CD14-positive monocyte (primary cell): ENCODE measurements around the gene CISTR. TPM values are rescaled to one million over a fixed set of nuclear protein-coding genes. Genes with fewer than 3 reads are reported as not detected.
A peak's percentile ranks its signal among the peaks of the same experiment; 100 is the strongest.
"Not testable (repeated sequence)": the region's sequence is repeated elsewhere in the genome, so short reads cannot be mapped to it uniquely, and the experiment has no call there.

Experiments
- DNase-seq, 3 donors: peaks; one replicate each; pipeline ENCODE4 v3.0.0-alpha.2; 2011 to 2022
- H2AFZ ChIP-seq: 2 replicates; pipeline ENCODE4 v1.6.0; 2012; ENCODE audit warnings: mild to moderate bottlenecking, low read depth, low read length, inconsistent platforms; ENCODE audit not compliant: insufficient read depth, poor library complexity, severe bottlenecking
- H3K27ac ChIP-seq, 2 donors: 1 replicate in 1 of 2; 2 replicates in 1 of 2; pipeline ENCODE4 v1.5.1; 2012 to 2013; ENCODE audit warnings: low read length in 2 of 2, control low read depth in 1 of 2, inconsistent platforms in 1 of 2, low read depth in 1 of 2, mild to moderate bottlenecking in 1 of 2
- H3K27me3 ChIP-seq, 2 donors: one replicate each; pipeline versions ENCODE4 v1.6.0 to v1.6.1; 2011 to 2013; ENCODE audit warnings: low read length in 2 of 2; ENCODE audit not compliant: control insufficient read depth in 2 of 2, insufficient read depth in 2 of 2
- H3K36me3 ChIP-seq, 2 donors: replicated peaks in 1 of 2; 1 replicate in 1 of 2; 2 replicates in 1 of 2; pipeline versions ENCODE4 v1.5.1 to v1.6.1; 2012 to 2013; ENCODE audit warnings: low read length in 2 of 2, control low read depth in 1 of 2, inconsistent platforms in 1 of 2, mild to moderate bottlenecking in 1 of 2; ENCODE audit not compliant: insufficient read depth in 2 of 2, control insufficient read depth in 1 of 2
- H3K4me1 ChIP-seq, 2 donors: 1 replicate in 1 of 2; 2 replicates in 1 of 2; pipeline versions ENCODE4 v1.5.1 to v1.6.1; 2012 to 2013; ENCODE audit warnings: low read length in 2 of 2, control low read depth in 1 of 2, inconsistent platforms in 1 of 2, mild to moderate bottlenecking in 1 of 2, moderate library complexity in 1 of 2; ENCODE audit not compliant: insufficient read depth in 2 of 2, control insufficient read depth in 1 of 2
- H3K4me2 ChIP-seq: replicated peaks from 2 replicates; pipeline ENCODE3; 2012; ENCODE audit warnings: low read length, moderate library complexity, mild to moderate bottlenecking; ENCODE audit not compliant: poor library complexity, severe bottlenecking; ENCODE audit errors: extremely low read depth
- H3K4me3 ChIP-seq, 3 experiments: fragments of 200-600 bp in 1 of 3; sonication (generic) in 1 of 3; replicated peaks in 1 of 3; 1 replicate in 2 of 3; 2 replicates in 1 of 3; pipeline ENCODE4 v1.5.1; 2011 to 2013; ENCODE audit warnings: low read length in 3 of 3, mild to moderate bottlenecking in 3 of 3, control low read depth in 2 of 3, low read depth in 2 of 3, inconsistent platforms in 1 of 3, moderate library complexity in 1 of 3
- H3K79me2 ChIP-seq: 2 replicates; pipeline ENCODE4 v1.6.0; 2012; ENCODE audit warnings: mild to moderate bottlenecking, control low read depth, inconsistent platforms, low read length, moderate library complexity; ENCODE audit not compliant: insufficient read depth
- H3K9ac ChIP-seq: 2 replicates; pipeline ENCODE4 v1.6.0; 2017; ENCODE audit warnings: low read length, mild to moderate bottlenecking; ENCODE audit not compliant: insufficient read depth, poor library complexity, severe bottlenecking
- H3K9me3 ChIP-seq, 2 donors: replicated peaks in 1 of 2; 1 replicate in 1 of 2; 2 replicates in 1 of 2; pipeline versions ENCODE4 v1.5.1 to v1.6.1; 2012 to 2013; ENCODE audit warnings: low read length in 2 of 2, control low read depth in 1 of 2; ENCODE audit not compliant: control insufficient read depth in 1 of 2, insufficient read depth in 1 of 2
- H4K20me1 ChIP-seq: 2 replicates; pipeline ENCODE4 v1.6.0; 2012; ENCODE audit warnings: mild to moderate bottlenecking, low read length, control low read depth, moderate library complexity; ENCODE audit not compliant: insufficient read depth
- H3K27ac Mint-ChIP-seq, 7 donors: one replicate each; pipeline ENCODE4 v1.8.0; 2020; ENCODE audit warnings: mild to moderate bottlenecking in 7 of 7, mixed read lengths in 7 of 7, moderate library complexity in 6 of 7, inconsistent platforms in 2 of 7
- H3K27me3 Mint-ChIP-seq, 3 donors: one replicate each; pipeline ENCODE4 v1.8.0; 2021 to 2022; ENCODE audit warnings: low read depth in 3 of 3, mild to moderate bottlenecking in 3 of 3, mixed read lengths in 3 of 3, moderate library complexity in 3 of 3, inconsistent platforms in 1 of 3
- H3K36me3 Mint-ChIP-seq, 2 donors: one replicate each; pipeline ENCODE4 v1.8.0; 2020; ENCODE audit warnings: mixed read lengths in 2 of 2, inconsistent platforms in 1 of 2, mild to moderate bottlenecking in 1 of 2
- H3K4me1 Mint-ChIP-seq: one replicate; pipeline ENCODE4 v1.8.0; 2020; ENCODE audit warnings: mild to moderate bottlenecking, mixed read lengths
- H3K4me3 Mint-ChIP-seq, 2 donors: one replicate each; pipeline ENCODE4 v1.8.0; 2020; ENCODE audit warnings: mild to moderate bottlenecking in 2 of 2, mixed read lengths in 2 of 2, moderate library complexity in 1 of 2
- H3K9me3 Mint-ChIP-seq, 7 donors: one replicate each; pipeline ENCODE4 v1.8.0; 2020 to 2022; ENCODE audit warnings: mixed read lengths in 7 of 7, mild to moderate bottlenecking in 6 of 7, moderate library complexity in 6 of 7, inconsistent platforms in 2 of 7
- WGBS: methylation state at CpG from one replicate; pipeline ENCODE4 v1.1.5; 2013; ENCODE audit warnings: missing lambda C conversion rate; ENCODE audit not compliant: insufficient coverage; 5-methylcytosine and 5-hydroxymethylcytosine counted together
- intact Hi-C, 2 donors: fragments of 100-400 bp; cut with micrococcal nuclease; formaldehyde crosslinking; loops; one replicate each; pipeline versions ENCODE4 v1.15.0 to v1.15.1; 2023
- polyA plus RNA-seq, 3 donors: library from polyadenylated mRNA; depleted of rRNA in 1 of 3; unstranded in 2 of 3; stranded (reverse) in 1 of 3; fragments of 300-500 nt in 2 of 3; fragments of >200 nt in 1 of 3; fragmentation: Illumina TruSeq in 2 of 3; gene quantifications; 1 replicate in 2 of 3; 2 replicates in 1 of 3; pipeline ENCODE4 v1.2.3, GENCODE V29; 2012 to 2021
- TF ChIP-seq, protein P1 (sequence below): fragments of 200-600 bp; IDR thresholded peaks from one replicate; pipeline ENCODE4 v1.8.0; 2022; ENCODE audit warnings: antibody characterized with exemption, mild to moderate bottlenecking

Gene CISTR
- polyA plus RNA-seq, 3 donors, result not detected

DNA sequence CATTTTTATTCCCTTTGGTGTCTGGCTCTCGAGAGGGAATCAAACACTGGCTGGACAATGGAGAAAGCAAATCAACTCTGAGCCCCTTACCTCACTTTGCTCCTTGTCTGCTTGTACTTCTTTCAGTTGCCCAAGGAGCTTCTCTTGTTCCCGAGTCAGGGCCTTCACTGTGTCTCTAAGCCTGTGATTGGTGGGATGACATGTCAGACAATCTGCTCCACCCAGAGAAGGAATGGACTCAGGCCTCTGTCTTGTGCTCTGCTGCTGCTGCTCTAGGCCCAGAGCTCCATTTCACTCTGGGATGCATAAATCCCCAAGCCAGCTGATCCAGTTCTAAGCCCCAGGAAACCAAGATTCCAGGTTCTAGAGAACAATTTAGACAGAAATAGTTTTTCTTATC lies 32.1 kb downstream of the CISTR start:
- intact Hi-C loops, result no loop called here
- Histone ChIP-seq H2AFZ (no peak overlapping the region), H3K4me1 (no peaks in the 10 kb centered on the region), H3K36me3 (peaks cover 78 to 97% of the 10 kb centered on the region in 2 donors), H3K9ac (no peak overlapping the region), H3K4me3 (no peak overlapping the region), H3K9me3 (no peaks in the 10 kb centered on the region), H4K20me1 (peaks cover 1% of the 10 kb centered on the region), H3K4me2 (no peak overlapping the region), H3K27ac (no peak overlapping the region), H3K79me2 (no peaks in the 10 kb centered on the region), H3K27me3 (no peaks in the 10 kb centered on the region)
- TF ChIP-seq, protein P1, sequence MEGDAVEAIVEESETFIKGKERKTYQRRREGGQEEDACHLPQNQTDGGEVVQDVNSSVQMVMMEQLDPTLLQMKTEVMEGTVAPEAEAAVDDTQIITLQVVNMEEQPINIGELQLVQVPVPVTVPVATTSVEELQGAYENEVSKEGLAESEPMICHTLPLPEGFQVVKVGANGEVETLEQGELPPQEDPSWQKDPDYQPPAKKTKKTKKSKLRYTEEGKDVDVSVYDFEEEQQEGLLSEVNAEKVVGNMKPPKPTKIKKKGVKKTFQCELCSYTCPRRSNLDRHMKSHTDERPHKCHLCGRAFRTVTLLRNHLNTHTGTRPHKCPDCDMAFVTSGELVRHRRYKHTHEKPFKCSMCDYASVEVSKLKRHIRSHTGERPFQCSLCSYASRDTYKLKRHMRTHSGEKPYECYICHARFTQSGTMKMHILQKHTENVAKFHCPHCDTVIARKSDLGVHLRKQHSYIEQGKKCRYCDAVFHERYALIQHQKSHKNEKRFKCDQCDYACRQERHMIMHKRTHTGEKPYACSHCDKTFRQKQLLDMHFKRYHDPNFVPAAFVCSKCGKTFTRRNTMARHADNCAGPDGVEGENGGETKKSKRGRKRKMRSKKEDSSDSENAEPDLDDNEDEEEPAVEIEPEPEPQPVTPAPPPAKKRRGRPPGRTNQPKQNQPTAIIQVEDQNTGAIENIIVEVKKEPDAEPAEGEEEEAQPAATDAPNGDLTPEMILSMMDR, result no peak
- H3K27ac Mint-ChIP-seq, result peak overlapping the region in 2 of 7 donors; percentile 50 to 58
- H3K9me3 Mint-ChIP-seq, result no peaks in the 10 kb centered on the region
- no peak overlapping the region for H3K4me3 Mint-ChIP-seq
- no peaks in the 10 kb centered on the region for H3K4me1 Mint-ChIP-seq
- H3K27me3 Mint-ChIP-seq, result peaks cover 0 to 3% (median 1%) of the 10 kb centered on the region in 3 donors
- whole genome bisulfite sequencing, result 100% methylated on average over 2 of the region's 2 CpGs
- H3K36me3 Mint-ChIP-seq, result peaks cover 85 to 93% of the 10 kb centered on the region in 2 donors
- no peak for DNase-seq

DNA sequence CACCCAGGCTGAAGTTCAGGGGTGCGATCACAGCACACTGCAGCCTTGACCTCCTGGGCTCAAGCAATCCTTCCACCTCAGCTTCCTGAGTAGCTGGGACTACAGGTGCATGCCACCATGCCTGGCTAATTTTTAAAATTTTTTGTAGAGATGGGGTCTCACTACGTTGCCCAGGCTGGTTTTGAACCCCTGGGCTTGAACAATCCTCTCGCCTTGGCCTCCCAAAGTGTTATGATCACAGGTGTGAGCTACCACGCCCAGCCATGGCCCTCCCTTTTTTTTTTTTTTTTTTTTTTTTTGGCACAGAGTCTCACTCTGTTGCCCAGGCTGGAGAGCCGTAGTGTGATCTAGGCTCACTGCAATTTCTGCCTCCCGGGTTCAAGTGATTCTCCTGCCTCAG lies 33.2 kb downstream of the CISTR start:
- H3K27me3 Mint-ChIP-seq, H4K20me1 ChIP-seq, H3K27ac ChIP-seq, H3K9me3 Mint-ChIP-seq, H3K4me3 ChIP-seq, DNase-seq, intact Hi-C loops, H3K4me2 ChIP-seq, H3K27me3 ChIP-seq, H3K79me2 ChIP-seq, H3K27ac Mint-ChIP-seq, H3K4me3 Mint-ChIP-seq, H3K9ac ChIP-seq, H3K4me1 Mint-ChIP-seq, H2AFZ ChIP-seq, H3K9me3 ChIP-seq, H3K4me1 ChIP-seq: not testable (repeated sequence)
- peaks cover 79 to 97% of the 10 kb centered on the region in 2 donors for H3K36me3 ChIP-seq
- H3K36me3 Mint-ChIP-seq, result peaks cover 84 to 93% of the 10 kb centered on the region in 2 donors
- 100% methylated on average over 1 of the region's 6 CpGs for WGBS
